SK-N-SH treated with all-trans-retinoic acid at 6 μM for 48 hours (cell line): Measurements from ENCODE around the gene ADCY5.

Source experiments
- ARNTL ChIP-seq: fragments of 450-650 bp; formaldehyde crosslinking; IDR thresholded peaks from 2 replicates; pipeline ENCODE4 v1.5.0; 2020; ENCODE audit warnings: low read depth, mild to moderate bottlenecking, moderate library complexity, borderline replicate concordance
- OSR1 ChIP-seq: fragments of 250-450 bp; sonication (Bioruptor Pico); IDR thresholded peaks from 2 replicates; pipeline ENCODE4 v1.8.0; 2022; ENCODE audit warnings: moderate library complexity, mild to moderate bottlenecking, inconsistent platforms
- RARB ChIP-seq: fragments of 250-450 bp; sonication (Bioruptor Pico); IDR thresholded peaks from 2 replicates; pipeline ENCODE4 v1.8.0; 2021; ENCODE audit warnings: mild to moderate bottlenecking, moderate library complexity
- ZFP3 ChIP-seq: fragments of 250-450 bp; sonication (Bioruptor Pico); IDR thresholded peaks from 2 replicates; pipeline ENCODE4 v1.5.0; 2020; ENCODE audit warnings: mild to moderate bottlenecking, moderate library complexity
- ZNF565 ChIP-seq: fragments of 450-650 bp; formaldehyde crosslinking; conservative IDR thresholded peaks from 2 replicates; pipeline ENCODE4 v1.5.0; 2020; ENCODE audit warnings: low read depth, mild to moderate bottlenecking, moderate library complexity
- ZNF70 ChIP-seq: fragments of 450-650 bp; formaldehyde crosslinking; IDR thresholded peaks from 2 replicates; pipeline ENCODE4 v1.5.0; 2020; ENCODE audit warnings: mild to moderate bottlenecking, moderate library complexity

DNA sequence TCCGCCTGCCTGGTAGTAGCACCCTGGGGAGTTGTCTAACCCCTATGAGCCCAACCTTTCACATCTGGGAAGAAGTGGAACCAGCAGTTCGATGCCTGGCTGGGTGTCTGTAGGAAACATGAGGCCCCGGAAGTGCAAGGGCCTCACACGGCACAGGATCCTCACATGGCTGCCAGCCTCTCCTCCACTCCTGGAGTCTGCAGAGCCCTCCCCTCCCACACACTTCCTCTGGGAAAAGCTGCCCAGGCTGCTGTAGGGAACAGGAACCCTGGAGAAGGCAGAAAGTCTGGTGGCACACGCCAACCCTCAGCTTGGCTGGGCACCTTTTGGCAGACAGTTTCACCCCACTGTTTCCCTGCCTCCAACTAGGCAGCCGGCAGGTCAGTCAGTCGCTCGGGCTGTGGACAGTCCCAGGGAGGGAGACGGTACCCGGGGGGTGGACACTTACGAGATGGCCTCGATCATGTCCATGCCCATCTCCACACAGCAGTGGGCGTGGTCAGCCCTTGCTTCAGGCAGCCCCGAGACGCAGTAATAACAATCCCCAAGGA is 118.4 kb downstream of the ADCY5 start:
- TF ChIP-seq ZNF70 (CRISPR knock-in tag) (no peak), ZFP3 (CRISPR knock-in tag) (no peak), OSR1 (no peak), RARB (CRISPR knock-in tag) (no peak), ARNTL (CRISPR knock-in tag) (no peak), ZNF565 (CRISPR knock-in tag) (no peak)
